OCI-LY1 (cell line): Measurements from ENCODE around the gene CDK11B.
"Not testable (repeated sequence)": the region's sequence is repeated elsewhere in the genome, so short reads cannot be mapped to it uniquely, and the experiment has no call there.

Experiments used
- H2AFZ ChIP-seq: fragments of 200-600 bp; sonication (generic), shearing (Covaris generic); 2 replicates; pipeline ENCODE4 v1.6.0; 2014; ENCODE audit warnings: antibody characterized with exemption, mild to moderate bottlenecking, low read length
- H3F3A ChIP-seq: fragments of 200-600 bp; sonication (generic), shearing (Covaris generic); 2 replicates; pipeline ENCODE4 v1.6.0; 2014; ENCODE audit warnings: mild to moderate bottlenecking, antibody characterized with exemption, low read length, moderate library complexity; ENCODE audit not compliant: insufficient read depth
- H3K27ac ChIP-seq: fragments of 200-600 bp; sonication (generic); 2 replicates; pipeline ENCODE4 v1.5.1; 2014; ENCODE audit warnings: low read length, mixed run types, mild to moderate bottlenecking, low read depth; ENCODE audit not compliant: poor library complexity, severe bottlenecking
- H3K27me3 ChIP-seq: fragments of 200-600 bp; sonication (generic); 2 replicates; pipeline ENCODE4 v1.6.0; 2014; ENCODE audit warnings: antibody characterized with exemption, mild to moderate bottlenecking, low read length, moderate library complexity; ENCODE audit not compliant: insufficient read depth
- H3K36me3 ChIP-seq: fragments of 200-600 bp; sonication (generic); 2 replicates; pipeline ENCODE4 v1.6.1; 2014; ENCODE audit warnings: mild to moderate bottlenecking, antibody characterized with exemption, low read length, moderate library complexity, mixed read lengths; ENCODE audit not compliant: insufficient read depth
- H3K4me1 ChIP-seq: fragments of 200-600 bp; sonication (generic); 2 replicates; pipeline ENCODE4 v1.5.1; 2014; ENCODE audit warnings: mild to moderate bottlenecking, low read length, moderate library complexity; ENCODE audit not compliant: insufficient read depth, severe bottlenecking
- H3K4me2 ChIP-seq: fragments of 200-600 bp; sonication (generic), shearing (Covaris generic); 2 replicates; pipeline ENCODE4 v1.6.1; 2014; ENCODE audit warnings: low read length
- H3K4me3 ChIP-seq: fragments of 200-600 bp; sonication (generic); 2 replicates; pipeline ENCODE4 v1.5.1; 2014; ENCODE audit warnings: low read length, low read depth, mild to moderate bottlenecking, mixed read lengths; ENCODE audit not compliant: poor library complexity, severe bottlenecking
- H3K79me2 ChIP-seq: fragments of 200-600 bp; shearing (Covaris generic); 2 replicates; pipeline ENCODE4 v1.6.1; 2016; ENCODE audit warnings: mixed run types, low read length, mixed read lengths; ENCODE audit not compliant: insufficient read depth
- H3K9ac ChIP-seq: fragments of 200-600 bp; sonication (generic), shearing (Covaris generic); 2 replicates; pipeline ENCODE4 v1.6.1; 2014; ENCODE audit warnings: mild to moderate bottlenecking, low read length, mixed read lengths
- H3K9me2 ChIP-seq: fragments of 200-600 bp; sonication (generic), shearing (Covaris generic); 2 replicates; pipeline ENCODE4 v1.6.1; 2014; ENCODE audit warnings: low read depth, mild to moderate bottlenecking, low read length, mixed read lengths
- H3K9me3 ChIP-seq: fragments of 200-600 bp; shearing (Covaris generic); 2 replicates; pipeline ENCODE4 v1.6.1; 2014; ENCODE audit warnings: low read length, mixed read lengths
- H4K20me1 ChIP-seq: fragments of 200-600 bp; sonication (generic), shearing (Covaris generic); 2 replicates; pipeline ENCODE4 v1.6.0; 2016; ENCODE audit warnings: mild to moderate bottlenecking, low read length; ENCODE audit not compliant: insufficient read depth
- EZH2 ChIP-seq: fragments of 200-600 bp; sonication (generic), shearing (Covaris generic); IDR thresholded peaks from 2 replicates; pipeline ENCODE4 v1.8.0; 2017; ENCODE audit warnings: borderline replicate concordance, mixed run types, mild to moderate bottlenecking, antibody characterized with exemption, low read length, moderate library complexity, mixed read lengths
- TF ChIP-seq, protein P1 (sequence below): fragments of 200-600 bp; sonication (generic), shearing (Covaris generic); IDR thresholded peaks from 2 replicates; pipeline ENCODE4 v1.5.1; 2017; ENCODE audit warnings: mild to moderate bottlenecking, antibody characterized with exemption, low read length, moderate library complexity, mixed read lengths

The CDK11B gene

DNA sequence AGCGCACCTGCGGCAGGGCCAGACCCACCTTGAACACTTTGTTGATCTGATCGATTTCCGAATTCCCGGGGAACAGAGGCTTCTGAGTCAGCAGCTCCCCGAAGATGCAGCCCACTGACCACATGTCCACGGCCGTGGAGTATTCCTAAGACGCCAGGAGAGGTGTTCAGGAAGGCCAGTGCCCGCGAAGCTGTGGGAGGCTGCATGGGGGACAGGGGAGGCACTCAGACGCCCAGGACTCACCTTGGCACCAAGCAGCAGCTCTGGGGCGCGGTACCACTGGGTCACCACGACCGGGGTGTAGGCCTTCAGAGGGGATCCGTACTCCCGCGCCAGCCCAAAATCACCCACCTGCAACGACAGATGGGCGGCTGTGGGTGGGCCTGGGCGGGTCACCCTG is 45.0 kb upstream of the CDK11B start:
- Histone ChIP-seq H3F3A (no peaks in the 10 kb centered on the region), H2AFZ (no peak overlapping the region), H3K27me3 (no peaks in the 10 kb centered on the region), H3K4me2 (no peak overlapping the region), H3K9me3 (no peaks in the 10 kb centered on the region), H4K20me1 (no peaks in the 10 kb centered on the region), H3K9me2 (no peaks in the 10 kb centered on the region), H3K4me3 (no peak overlapping the region), H3K27ac (no peak overlapping the region), H3K4me1 (no peaks in the 10 kb centered on the region), H3K36me3 (no peaks in the 10 kb centered on the region), H3K9ac (no peak overlapping the region), H3K79me2 (no peaks in the 10 kb centered on the region)
- TF ChIP-seq, protein P1, sequence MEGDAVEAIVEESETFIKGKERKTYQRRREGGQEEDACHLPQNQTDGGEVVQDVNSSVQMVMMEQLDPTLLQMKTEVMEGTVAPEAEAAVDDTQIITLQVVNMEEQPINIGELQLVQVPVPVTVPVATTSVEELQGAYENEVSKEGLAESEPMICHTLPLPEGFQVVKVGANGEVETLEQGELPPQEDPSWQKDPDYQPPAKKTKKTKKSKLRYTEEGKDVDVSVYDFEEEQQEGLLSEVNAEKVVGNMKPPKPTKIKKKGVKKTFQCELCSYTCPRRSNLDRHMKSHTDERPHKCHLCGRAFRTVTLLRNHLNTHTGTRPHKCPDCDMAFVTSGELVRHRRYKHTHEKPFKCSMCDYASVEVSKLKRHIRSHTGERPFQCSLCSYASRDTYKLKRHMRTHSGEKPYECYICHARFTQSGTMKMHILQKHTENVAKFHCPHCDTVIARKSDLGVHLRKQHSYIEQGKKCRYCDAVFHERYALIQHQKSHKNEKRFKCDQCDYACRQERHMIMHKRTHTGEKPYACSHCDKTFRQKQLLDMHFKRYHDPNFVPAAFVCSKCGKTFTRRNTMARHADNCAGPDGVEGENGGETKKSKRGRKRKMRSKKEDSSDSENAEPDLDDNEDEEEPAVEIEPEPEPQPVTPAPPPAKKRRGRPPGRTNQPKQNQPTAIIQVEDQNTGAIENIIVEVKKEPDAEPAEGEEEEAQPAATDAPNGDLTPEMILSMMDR, result no peak
- no peak for TF ChIP-seq EZH2

DNA sequence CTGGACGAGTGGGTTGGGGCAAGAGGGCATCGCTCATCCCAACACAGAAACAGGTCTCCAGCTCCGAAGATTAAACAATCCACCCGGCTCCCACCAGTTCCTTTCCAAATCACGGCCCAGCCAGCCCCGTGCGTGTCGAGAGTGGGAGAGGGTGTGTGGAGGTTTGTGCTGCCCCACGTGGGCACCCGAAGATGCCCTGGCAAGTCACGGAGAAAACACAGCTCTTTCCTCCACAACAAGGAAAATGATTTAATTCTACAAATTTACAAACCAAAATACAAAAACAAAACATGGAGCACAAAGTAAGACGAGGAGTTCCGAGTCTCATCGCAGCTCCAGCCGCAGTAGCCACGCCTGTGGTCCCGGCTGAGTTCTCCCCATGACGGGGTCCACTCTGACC is 43.7 kb upstream of the CDK11B start:
- not testable (repeated sequence) for H3K9ac ChIP-seq, H3K9me2 ChIP-seq, H3K27ac ChIP-seq, H4K20me1 ChIP-seq, H3F3A ChIP-seq, H3K4me1 ChIP-seq, H3K79me2 ChIP-seq, H3K4me3 ChIP-seq, H3K4me2 ChIP-seq, H3K9me3 ChIP-seq, H2AFZ ChIP-seq, H3K27me3 ChIP-seq, H3K36me3 ChIP-seq

DNA sequence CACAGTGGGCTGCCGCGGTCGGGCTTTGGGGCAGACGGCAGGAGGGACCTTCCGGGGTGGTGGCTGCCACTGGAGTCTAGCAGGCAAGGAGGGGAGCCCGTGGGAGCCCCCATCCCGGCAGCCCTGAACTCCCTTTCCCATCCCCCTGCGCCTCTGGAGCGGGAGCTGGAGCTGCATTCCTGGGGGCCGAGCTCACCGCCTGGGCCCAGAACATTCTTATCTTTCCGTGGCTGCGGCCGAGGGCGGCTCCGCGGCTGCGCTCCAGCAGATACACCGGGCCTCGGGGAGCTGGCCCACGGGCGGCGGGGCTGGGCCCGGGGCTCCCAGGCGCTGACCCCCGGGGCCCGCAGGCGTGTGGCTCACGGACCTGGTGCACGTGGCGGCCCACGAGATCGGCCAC is 41.8 kb upstream of the CDK11B start:
- not testable (repeated sequence) for H4K20me1 ChIP-seq, H3K9ac ChIP-seq, H3K27ac ChIP-seq, H2AFZ ChIP-seq, H3K9me2 ChIP-seq, H3K27me3 ChIP-seq, H3K4me2 ChIP-seq, H3F3A ChIP-seq, H3K79me2 ChIP-seq, H3K9me3 ChIP-seq, H3K36me3 ChIP-seq, H3K4me1 ChIP-seq, H3K4me3 ChIP-seq

DNA sequence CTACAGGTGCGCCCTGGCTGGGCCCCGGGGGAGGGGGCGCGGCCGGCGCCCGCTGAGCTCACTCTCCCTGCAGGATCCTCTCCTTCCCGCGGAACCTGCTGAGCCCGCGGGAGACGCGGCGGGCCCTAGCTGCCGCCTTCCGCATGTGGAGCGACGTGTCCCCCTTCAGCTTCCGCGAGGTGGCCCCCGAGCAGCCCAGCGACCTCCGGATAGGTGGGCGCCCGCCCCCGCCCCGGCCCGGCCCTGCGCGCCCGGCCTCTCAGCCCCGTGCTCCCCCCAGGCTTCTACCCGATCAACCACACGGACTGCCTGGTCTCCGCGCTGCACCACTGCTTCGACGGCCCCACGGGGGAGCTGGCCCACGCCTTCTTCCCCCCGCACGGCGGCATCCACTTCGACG is 41.3 kb upstream of the CDK11B start:
- H3K9me2 ChIP-seq, H3K9ac ChIP-seq, H3K27me3 ChIP-seq, H3K27ac ChIP-seq, H3K4me1 ChIP-seq, H2AFZ ChIP-seq, H4K20me1 ChIP-seq, H3K79me2 ChIP-seq, H3F3A ChIP-seq, H3K9me3 ChIP-seq, H3K4me2 ChIP-seq, H3K4me3 ChIP-seq, H3K36me3 ChIP-seq: not testable (repeated sequence)

DNA sequence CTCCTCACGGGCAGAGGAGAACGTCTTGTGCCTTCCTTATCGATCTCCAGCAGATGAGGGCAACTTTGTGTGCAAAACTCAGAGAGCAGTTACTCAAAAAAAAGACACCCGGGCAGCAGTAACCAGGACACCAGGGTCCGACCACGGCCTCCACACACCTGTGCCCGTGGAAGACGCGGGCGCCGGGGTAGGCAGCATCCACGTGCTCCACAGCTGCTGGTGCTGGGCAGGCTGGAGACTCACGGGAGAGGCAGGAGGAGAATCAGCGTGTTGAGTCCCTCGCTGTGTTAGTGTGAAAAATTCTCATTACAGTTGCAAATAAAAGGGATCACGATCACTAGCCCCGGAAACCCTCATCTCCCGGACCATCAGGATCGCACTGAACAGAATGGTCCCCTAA is 40.3 kb upstream of the CDK11B start:
- not testable (repeated sequence) for H3K36me3 ChIP-seq, H3K9ac ChIP-seq, H3K27ac ChIP-seq

DNA sequence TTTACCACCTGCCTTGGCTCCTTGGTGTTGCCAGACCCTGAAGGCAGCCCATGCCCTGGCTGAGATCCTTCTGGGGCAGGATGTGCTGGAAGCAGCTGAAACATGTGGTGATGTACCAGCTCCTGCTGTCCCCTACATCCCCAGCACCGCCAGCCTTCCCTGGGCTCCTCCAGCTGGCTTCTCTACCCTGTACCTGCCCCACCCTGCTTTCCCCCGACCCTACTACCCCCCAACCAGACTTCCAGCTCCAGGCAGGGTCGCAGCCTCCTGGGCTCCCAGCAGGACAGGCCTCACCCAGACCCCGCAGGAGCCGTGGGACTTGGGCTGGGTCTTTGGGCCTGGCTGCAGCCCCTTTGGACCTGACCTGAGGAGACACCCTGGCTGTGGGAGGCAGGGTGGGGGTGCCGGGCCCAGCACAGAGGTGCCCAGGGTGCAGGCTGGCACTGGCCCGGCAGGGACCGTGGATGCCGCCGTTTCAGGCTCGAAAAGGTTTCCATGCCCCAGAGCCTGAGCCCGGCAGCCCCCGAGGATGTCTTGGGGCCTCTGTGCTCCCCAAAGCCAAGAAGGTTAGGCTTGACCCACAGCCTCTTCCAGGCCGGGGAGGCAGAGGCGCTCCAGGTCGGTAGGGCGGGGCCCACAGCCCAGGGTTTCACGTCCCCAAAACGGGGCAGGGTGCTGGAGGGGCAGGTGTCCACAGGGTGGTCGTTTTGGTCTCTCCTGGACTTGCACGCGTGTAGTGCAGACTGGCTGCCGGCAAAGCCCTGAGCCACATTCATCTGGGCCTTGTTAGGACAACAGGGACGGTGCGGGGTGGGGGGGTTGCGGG is 38.8 kb upstream of the CDK11B start:
- not testable (repeated sequence) for H4K20me1 ChIP-seq, H3K27ac ChIP-seq, H3K4me1 ChIP-seq, H3K9me2 ChIP-seq, H3F3A ChIP-seq, H2AFZ ChIP-seq, H3K4me2 ChIP-seq, H3K79me2 ChIP-seq, H3K9ac ChIP-seq, H3K36me3 ChIP-seq, H3K9me3 ChIP-seq, H3K27me3 ChIP-seq, H3K4me3 ChIP-seq

More for the DNA sequence above, 40.3 kb upstream of the CDK11B start:
- H3K4me2 ChIP-seq, H3K4me3 ChIP-seq, H3K27me3 ChIP-seq, H2AFZ ChIP-seq, H3K9me3 ChIP-seq, H4K20me1 ChIP-seq, H3K9me2 ChIP-seq, H3F3A ChIP-seq, H3K79me2 ChIP-seq, H3K4me1 ChIP-seq: not testable (repeated sequence)
